ENCODE measurements around the gene VAV1. TPM values are rescaled to one million over a fixed set of nuclear protein-coding genes. Genes with fewer than 3 reads are reported as not detected.
A peak's percentile ranks its signal among the peaks of the same experiment; 100 is the strongest.
"Not testable (repeated sequence)": the region's sequence is repeated elsewhere in the genome, so short reads cannot be mapped to it uniquely, and the experiment has no call there.

VAV1 gene
- total RNA-seq, 1 donor from 2014 or later = not detected

DNA sequence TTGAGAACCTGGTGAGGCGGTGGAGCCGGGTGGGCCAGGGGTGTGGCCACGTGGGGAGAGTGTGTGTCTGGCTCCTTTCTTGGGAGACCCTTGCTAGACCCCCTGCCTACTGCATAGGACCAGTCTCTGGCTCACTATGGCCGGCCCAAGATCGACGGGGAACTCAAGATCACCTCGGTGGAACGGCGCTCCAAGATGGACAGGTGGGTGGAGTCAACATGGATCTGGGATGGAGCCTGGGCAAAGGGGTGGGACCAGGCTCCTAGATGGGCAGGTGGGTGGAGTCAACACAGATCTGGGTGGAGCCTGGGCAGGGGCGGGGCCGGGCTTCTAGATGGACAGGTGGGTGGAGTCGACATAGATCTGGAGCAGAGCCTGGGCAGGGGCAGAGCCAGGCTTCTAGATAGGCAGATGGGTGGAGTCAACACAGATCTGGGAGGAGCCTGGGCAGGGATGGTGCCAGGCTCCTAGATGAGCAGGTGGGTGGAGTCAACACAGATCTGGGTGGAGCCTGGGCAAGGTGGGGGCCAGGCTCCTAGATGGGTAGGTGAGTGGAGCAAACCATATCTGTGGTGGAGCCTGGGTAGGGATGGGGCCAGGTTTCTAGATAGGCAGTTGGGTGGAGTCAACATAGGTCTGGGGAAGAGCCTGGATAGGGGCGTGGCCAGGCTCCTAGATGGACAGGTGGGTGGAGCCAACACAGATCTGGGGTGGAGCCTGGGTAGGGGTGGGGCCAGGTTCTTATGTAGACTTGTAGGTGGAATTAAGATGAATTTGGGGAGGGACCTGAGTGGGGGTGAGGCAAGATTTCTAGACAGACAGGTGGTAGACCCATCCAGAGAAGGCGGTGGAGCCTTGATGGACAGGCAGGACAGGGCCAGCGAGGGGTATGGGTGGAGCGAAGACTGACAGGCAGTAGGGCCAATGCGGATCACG lies 56.5 kb downstream of the VAV1 start:
- H3K4me3 Mint-ChIP-seq (ENCODE audit: unreplicated experiment) = no peak overlapping the region
- peak; percentile 69 for DNase-seq (ENCODE audit: low spot score)
- peaks cover 3% of the 10 kb centered on the region for H3K9me3 Mint-ChIP-seq (ENCODE audit: low read depth)
- TF ChIP-seq, protein P1, sequence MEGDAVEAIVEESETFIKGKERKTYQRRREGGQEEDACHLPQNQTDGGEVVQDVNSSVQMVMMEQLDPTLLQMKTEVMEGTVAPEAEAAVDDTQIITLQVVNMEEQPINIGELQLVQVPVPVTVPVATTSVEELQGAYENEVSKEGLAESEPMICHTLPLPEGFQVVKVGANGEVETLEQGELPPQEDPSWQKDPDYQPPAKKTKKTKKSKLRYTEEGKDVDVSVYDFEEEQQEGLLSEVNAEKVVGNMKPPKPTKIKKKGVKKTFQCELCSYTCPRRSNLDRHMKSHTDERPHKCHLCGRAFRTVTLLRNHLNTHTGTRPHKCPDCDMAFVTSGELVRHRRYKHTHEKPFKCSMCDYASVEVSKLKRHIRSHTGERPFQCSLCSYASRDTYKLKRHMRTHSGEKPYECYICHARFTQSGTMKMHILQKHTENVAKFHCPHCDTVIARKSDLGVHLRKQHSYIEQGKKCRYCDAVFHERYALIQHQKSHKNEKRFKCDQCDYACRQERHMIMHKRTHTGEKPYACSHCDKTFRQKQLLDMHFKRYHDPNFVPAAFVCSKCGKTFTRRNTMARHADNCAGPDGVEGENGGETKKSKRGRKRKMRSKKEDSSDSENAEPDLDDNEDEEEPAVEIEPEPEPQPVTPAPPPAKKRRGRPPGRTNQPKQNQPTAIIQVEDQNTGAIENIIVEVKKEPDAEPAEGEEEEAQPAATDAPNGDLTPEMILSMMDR (IDR thresholded peaks at IDR 0.05) = no peak
- H3K36me3 Mint-ChIP-seq (ENCODE audit: low read depth) = no peaks in the 10 kb centered on the region
- H3K4me1 Mint-ChIP-seq (ENCODE audit: low read depth) = no peaks in the 10 kb centered on the region
- H3K27me3 Mint-ChIP-seq (ENCODE audit: low read depth) = peaks cover 12% of the 10 kb centered on the region
- H3K27ac Mint-ChIP-seq (ENCODE audit: unreplicated experiment) = no peak overlapping the region

DNA sequence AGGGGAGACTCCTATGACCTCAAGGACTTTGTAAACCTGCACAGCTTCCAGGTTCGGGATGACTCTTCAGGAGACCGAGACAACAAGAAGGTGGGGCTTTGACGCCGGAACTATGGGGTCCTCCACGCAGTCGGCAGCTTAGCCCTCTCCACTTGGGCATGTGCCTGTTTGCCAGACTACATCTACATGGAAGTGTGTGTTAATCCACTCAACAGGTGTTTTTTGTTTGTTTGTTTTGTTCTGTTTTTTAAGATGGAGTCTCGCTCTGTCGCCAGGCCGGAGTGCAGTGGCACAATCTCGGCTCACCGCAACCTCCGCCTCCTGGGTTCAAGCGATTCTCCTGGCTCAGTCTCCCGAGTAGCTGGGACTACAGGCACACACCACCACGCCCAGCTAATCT lies 57.3 kb downstream of the VAV1 start:
- DNase-seq (ENCODE audit: low spot score) = peak; percentile 59
- not testable (repeated sequence) for H3K4me3 Mint-ChIP-seq (ENCODE audit: unreplicated experiment); H3K36me3 Mint-ChIP-seq (ENCODE audit: low read depth); H3K4me1 Mint-ChIP-seq (ENCODE audit: low read depth); H3K9me3 Mint-ChIP-seq (ENCODE audit: low read depth); H3K27ac Mint-ChIP-seq (ENCODE audit: unreplicated experiment)
- peaks cover 12% of the 10 kb centered on the region for H3K27me3 Mint-ChIP-seq (ENCODE audit: low read depth)

DNA sequence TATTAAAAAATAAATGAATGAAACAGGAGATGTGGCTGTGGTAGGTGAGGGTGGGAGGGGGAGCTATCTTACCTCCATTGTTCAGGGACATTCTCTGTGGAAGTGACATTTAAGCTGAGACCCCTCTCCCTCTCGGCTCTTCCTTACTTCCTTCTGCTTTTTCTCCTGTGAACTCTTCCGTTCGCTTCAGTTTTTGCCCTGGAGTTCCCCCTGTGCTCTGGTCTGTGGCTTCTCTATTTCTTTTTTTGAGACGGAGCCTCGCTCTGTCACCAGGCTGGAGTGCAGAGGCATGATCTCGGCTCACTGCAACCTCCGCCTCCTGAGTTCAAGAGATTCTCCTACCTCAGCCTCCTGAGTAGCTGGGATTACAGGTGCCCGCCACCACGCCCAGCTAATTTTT lies 58.6 kb downstream of the VAV1 start:
- peaks cover 12% of the 10 kb centered on the region for H3K27me3 Mint-ChIP-seq (ENCODE audit: low read depth)
- not testable (repeated sequence) for H3K9me3 Mint-ChIP-seq (ENCODE audit: low read depth); DNase-seq (ENCODE audit: low spot score); H3K4me3 Mint-ChIP-seq (ENCODE audit: unreplicated experiment); H3K27ac Mint-ChIP-seq (ENCODE audit: unreplicated experiment); H3K36me3 Mint-ChIP-seq (ENCODE audit: low read depth); H3K4me1 Mint-ChIP-seq (ENCODE audit: low read depth)

DNA sequence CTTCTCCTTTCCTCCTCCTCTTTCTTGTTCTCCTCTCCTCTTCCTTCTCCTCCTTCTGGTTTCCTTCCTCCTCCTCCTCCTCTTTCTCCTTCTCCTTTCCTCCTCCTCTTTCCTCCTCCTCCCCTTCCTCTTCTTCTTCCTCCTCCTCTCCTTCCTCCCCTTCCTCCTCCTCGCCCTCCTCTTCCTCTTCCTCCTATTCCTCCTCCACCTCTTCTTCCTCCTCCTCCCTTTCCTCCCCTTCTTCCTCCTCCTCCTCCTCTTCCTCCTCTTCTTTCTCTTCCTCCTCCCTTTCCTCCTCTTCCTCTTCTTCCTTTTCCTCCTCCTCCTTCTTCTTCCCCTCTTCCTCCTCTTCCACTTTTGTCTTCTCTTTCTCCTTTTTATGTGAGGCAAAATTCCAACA lies 59.9 kb downstream of the VAV1 start:
- Mint-ChIP-seq H3K36me3 (ENCODE audit: low read depth) (no peaks in the 10 kb centered on the region), H3K9me3 (ENCODE audit: low read depth) (peaks cover 3% of the 10 kb centered on the region), H3K4me1 (ENCODE audit: low read depth) (no peaks in the 10 kb centered on the region), H3K27ac (ENCODE audit: unreplicated experiment) (no peak overlapping the region), H3K27me3 (ENCODE audit: low read depth) (peaks cover 15% of the 10 kb centered on the region), H3K4me3 (ENCODE audit: unreplicated experiment) (no peak overlapping the region)
- no peak for DNase-seq (ENCODE audit: low spot score)
- TF ChIP-seq, protein P1 (IDR thresholded peaks at IDR 0.05) = no peak

DNA sequence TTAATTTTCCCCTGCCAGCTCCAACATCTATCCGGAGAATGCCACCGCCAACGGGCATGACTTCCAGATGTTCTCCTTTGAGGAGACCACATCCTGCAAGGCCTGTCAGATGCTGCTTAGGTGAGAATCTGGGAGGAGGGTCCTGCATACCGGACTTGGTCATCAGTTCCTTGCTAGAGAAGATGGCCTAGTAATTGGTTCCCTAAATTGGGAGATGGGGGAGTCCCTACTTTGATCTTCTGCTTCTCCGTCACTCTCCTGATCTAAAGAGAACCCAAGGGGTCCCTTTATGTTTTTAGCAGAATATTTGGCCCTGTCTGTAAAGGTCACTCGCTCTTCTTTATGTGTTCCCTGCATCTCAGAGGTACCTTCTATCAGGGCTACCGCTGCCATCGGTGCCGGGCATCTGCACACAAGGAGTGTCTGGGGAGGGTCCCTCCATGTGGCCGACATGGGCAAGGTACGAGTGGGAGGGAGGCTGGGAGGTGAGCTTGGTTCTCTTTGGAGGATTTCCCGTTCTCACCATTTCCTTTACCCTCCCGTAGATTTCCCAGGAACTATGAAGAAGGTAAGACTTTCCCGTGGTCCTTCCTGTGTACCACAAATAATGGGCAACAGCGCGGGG lies 60.8 kb downstream of the VAV1 start:
- DNase-seq (ENCODE audit: low spot score) = peak; percentile 75
- TF ChIP-seq, protein P1 (IDR thresholded peaks at IDR 0.05) = no peak
- H3K9me3 Mint-ChIP-seq (ENCODE audit: low read depth) = peaks cover 3% of the 10 kb centered on the region

DNA sequence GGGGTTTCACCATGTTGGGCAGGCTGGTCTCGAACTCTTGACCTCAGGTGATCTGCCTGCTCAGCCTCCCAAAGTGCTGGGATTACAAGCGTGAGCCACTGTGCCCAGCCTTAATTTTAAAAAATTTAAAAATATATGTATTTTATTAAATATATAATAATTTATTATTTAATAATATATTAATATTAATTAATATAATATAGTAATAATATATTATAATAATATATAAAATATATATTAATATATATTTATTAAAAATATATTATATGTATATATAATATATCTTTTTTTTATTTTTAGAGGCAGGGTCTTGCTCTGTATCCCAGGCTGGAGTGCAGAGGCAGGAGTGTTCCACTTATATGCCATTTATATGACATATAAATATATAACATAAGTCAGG lies 61.9 kb downstream of the VAV1 start:
- Mint-ChIP-seq H3K36me3 (ENCODE audit: low read depth) (no peaks in the 10 kb centered on the region), H3K27me3 (ENCODE audit: low read depth) (peaks cover 20% of the 10 kb centered on the region), H3K4me3 (ENCODE audit: unreplicated experiment) (no peak overlapping the region), H3K9me3 (ENCODE audit: low read depth) (peaks cover 1% of the 10 kb centered on the region), H3K4me1 (ENCODE audit: low read depth) (no peaks in the 10 kb centered on the region), H3K27ac (ENCODE audit: unreplicated experiment) (no peak overlapping the region)
- TF ChIP-seq, protein P1 (IDR thresholded peaks at IDR 0.05) = no peak
- DNase-seq (ENCODE audit: low spot score) = no peak

More for the DNA sequence above, 60.8 kb downstream of the VAV1 start:
- Mint-ChIP-seq H3K4me1 (ENCODE audit: low read depth) (no peaks in the 10 kb centered on the region), H3K36me3 (ENCODE audit: low read depth) (no peaks in the 10 kb centered on the region), H3K27ac (ENCODE audit: unreplicated experiment) (no peak overlapping the region), H3K27me3 (ENCODE audit: low read depth) (peaks cover 20% of the 10 kb centered on the region), H3K4me3 (ENCODE audit: unreplicated experiment) (no peak overlapping the region)

Measured in chondrocyte (in vitro differentiated cells).